Vagina (tissue), 2 donors: ENCODE measurements around the gene NDUFS8.

Experiments
- POLR2A ChIP-seq, 2 donors: fragments of 450-650 bp; IDR thresholded peaks; one replicate each; pipeline ENCODE4 v1.6.1; 2017; ENCODE audit warnings: antibody characterized with exemption in 2 of 2, mild to moderate bottlenecking in 2 of 2, moderate library complexity in 2 of 2
- POLR2AphosphoS5 ChIP-seq, 2 donors: sonication (generic); formaldehyde crosslinking; IDR thresholded peaks; one replicate each; pipeline ENCODE4 v1.9.0; 2017; ENCODE audit warnings: antibody characterized with exemption in 2 of 2, mild to moderate bottlenecking in 2 of 2, low read depth in 1 of 2; ENCODE audit not compliant: insufficient read depth in 1 of 2
- TF ChIP-seq, protein P1 (sequence below), 3 experiments: fragments of 450-650 bp in 2 of 3; fragments of 200-600 bp in 1 of 3; sonication (generic) in 1 of 3; IDR thresholded peaks; one replicate each; pipeline ENCODE4 v1.5.1; 2017 to 2019; ENCODE audit warnings: antibody characterized with exemption in 3 of 3, mild to moderate bottlenecking in 2 of 3, moderate library complexity in 2 of 3

DNA sequence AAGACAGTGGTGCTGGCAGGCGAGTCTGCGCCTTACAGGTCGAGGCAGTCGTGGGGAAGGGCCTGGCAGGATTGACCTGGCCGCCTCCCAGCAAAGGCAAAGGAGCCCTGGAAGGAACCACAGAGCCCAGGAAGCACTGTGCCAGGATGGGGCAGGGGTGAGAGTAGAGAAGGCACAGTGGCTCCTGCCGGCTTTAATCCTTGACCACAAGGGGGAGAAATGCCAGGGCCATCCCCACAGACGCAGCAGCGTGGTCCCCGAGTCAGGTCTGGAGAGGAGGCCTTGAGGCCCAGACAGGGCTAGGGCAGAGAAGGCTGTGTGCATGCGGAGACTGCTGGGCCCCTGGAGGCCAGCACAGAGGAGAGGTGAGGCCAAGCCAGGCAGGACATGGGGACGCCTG is 9.9 kb upstream of the NDUFS8 start:
- TF ChIP-seq, protein P1, sequence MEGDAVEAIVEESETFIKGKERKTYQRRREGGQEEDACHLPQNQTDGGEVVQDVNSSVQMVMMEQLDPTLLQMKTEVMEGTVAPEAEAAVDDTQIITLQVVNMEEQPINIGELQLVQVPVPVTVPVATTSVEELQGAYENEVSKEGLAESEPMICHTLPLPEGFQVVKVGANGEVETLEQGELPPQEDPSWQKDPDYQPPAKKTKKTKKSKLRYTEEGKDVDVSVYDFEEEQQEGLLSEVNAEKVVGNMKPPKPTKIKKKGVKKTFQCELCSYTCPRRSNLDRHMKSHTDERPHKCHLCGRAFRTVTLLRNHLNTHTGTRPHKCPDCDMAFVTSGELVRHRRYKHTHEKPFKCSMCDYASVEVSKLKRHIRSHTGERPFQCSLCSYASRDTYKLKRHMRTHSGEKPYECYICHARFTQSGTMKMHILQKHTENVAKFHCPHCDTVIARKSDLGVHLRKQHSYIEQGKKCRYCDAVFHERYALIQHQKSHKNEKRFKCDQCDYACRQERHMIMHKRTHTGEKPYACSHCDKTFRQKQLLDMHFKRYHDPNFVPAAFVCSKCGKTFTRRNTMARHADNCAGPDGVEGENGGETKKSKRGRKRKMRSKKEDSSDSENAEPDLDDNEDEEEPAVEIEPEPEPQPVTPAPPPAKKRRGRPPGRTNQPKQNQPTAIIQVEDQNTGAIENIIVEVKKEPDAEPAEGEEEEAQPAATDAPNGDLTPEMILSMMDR (IDR thresholded peaks at IDR 0.05), result no peak
- no peak for TF ChIP-seq POLR2AphosphoS5 (IDR thresholded peaks at IDR 0.05; ENCODE audit: insufficient read depth in 1 of 2, low read depth in 1 of 2)
- no peak for TF ChIP-seq POLR2A (IDR thresholded peaks at IDR 0.05)
